HPDE6-E6E7 (cell line): Measurements from ENCODE around the gene GPATCH8.
A peak's percentile ranks its signal among the peaks of the same experiment; 100 is the strongest.

Experiments
- DNase-seq: peaks from one replicate; pipeline ENCODE4 v3.0.0; 2011; ENCODE audit warnings: missing footprints; ENCODE audit errors: extremely low spot score

The GPATCH8 gene

DNA sequence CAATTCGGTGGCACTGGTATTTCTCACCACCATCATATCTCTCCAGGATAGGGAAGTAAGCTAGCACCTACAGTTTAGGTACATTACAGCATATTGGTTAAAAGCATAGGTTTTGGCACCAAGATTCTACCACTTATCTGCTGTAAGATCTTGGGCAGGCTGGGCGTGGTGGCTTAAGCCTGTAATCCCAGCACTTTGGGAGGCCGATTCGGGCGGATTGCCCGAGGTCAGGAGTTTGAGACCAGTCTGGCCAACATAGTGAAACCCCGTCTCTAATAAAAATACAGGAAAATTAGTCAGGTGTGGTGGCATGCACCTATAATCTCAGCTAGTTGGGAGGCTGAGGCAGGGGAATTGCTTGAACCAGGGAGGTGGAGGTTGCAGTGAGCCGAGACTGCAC lies 51.4 kb downstream of the GPATCH8 start:
- DNase-seq = no peak

DNA sequence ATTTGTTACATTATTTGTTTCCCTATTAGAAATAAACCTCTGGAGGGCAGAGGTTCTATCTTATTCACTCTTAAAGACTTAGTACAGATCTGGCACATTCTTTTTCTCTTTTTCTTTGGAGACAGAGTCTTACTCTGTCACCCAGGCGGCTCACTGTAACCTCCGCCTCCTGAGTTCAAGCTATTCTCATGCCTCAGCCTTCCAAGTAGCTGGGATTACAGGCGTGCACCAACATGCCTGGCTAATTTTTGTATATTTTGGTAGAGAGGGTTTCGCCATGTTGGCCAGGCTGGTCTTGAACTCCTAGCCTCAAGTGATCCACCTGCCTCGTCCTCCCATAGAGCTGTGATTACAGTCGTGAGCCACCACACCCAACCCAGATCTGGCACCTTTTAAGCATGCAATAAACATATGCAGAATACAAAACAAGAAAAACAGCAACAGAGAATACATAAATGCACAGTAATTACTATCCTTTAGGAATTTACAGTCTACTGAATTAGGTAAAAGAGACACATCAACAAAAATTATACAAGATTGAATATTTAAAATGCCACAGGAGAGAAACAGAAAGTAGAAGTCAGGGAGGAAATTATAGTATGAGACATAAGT lies 52.1 kb downstream of the GPATCH8 start:
- DNase-seq = no peak

DNA sequence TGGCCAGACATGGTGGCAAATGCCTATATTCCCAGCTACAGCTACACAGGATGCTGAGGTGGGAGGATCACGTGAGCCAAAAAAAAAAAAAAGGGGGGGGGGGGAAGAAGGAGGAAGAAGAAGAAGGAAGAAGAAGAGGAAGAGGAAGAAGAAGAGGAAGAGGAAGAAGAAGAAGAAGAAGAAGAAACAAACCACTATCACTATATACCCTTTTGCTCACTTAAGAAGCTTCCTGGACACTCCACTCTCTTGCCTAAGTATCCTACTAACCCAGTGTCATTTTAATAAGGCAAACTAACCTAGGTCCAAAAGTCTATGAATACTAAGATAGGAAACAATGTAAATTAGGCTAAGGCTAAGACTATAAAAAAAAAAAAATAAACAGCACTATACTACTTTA lies 54.8 kb downstream of the GPATCH8 start:
- no peak for DNase-seq

DNA sequence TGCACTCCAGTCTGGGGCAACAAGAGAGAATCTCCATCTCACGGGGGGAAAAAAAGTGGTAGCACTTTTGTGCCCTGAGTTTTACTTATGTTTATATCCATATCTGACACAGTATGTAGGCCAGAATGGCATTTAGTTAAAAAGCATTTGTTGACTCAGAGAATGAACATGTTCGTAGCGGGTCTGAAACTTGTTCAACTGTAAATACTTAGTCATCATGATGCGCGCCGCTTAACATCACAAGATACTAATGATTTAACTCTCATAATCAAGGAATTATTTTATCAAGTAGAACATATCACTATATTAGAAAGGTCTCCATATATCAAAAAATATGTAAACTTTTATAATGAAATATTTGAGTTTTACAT lies 58.5 kb downstream of the GPATCH8 start:
- DNase-seq = peak; percentile 39

DNA sequence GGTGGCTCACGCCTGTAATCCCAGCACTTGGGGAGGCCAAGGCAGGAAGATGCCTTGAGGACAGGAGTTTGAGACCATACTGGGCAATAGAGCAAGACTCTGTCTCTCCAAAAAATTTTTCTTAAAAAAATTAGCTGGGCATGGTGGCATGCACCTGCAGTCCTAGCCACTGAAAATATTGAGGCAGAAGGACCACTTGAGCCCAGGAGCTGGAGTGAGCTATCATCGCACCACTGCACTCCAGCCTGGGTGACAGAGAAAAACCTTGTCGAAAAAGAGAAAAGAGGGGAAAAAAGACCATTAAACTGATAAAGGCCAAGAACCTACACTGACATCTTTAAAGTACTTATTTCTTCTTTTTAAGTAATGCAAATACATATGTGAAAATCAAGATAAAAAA lies 60.4 kb downstream of the GPATCH8 start:
- no peak for DNase-seq

DNA sequence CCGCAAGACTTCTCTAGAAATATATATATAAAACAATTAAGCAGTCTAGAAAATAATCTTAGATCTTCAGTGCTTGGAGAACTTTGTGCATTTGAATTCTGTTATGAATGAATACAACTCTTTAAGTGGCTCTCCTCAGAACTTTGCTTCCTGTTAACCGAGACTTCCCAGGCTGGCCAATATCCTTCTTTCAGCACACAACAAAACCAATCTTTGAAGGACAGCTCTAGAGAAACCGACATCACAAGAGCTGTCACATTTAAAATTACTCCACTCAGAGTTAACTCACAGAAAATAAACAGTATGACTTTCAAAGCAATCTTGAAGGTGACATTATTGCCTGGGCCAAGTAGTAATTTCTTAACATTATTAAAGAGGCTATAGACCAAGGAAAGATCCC lies 64.0 kb downstream of the GPATCH8 start:
- DNase-seq = no peak

DNA sequence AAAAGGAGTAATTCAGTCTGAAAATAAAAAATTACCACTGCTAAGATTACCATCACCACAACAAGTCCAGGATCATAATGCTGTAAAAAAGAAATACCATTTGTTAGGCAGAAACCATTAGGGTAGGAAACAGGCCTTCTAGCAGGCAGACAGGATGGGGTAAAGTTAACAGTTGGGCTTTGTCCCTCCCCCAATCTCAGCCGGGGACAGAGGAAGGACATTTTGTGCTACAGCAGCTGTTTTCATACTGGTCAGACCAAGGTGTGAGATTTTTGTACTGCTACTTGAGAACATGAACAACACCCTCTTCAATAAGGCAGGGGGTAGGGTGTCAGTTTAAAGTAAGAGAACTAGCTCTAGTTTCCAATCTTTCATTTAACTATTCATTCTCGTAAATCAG lies 64.6 kb downstream of the GPATCH8 start:
- no peak for DNase-seq

DNA sequence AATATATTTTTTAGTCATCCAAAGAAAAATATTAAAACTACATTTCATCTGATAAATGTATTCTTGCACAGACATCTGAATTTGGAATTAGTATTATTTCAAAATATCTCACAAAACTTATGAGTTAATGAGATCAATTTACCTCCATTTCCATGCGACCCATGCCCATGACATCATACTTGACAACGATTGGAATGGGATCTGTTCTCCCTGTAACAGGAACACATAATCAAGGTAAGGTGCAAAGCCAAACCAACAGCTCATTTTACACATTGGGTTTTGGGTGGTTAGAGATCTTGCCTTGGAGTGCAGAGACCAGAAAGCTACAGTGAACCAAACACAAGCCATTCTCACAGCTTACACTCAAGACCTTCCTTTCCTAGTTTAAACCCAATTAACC lies 66.9 kb downstream of the GPATCH8 start:
- no peak for DNase-seq

DNA sequence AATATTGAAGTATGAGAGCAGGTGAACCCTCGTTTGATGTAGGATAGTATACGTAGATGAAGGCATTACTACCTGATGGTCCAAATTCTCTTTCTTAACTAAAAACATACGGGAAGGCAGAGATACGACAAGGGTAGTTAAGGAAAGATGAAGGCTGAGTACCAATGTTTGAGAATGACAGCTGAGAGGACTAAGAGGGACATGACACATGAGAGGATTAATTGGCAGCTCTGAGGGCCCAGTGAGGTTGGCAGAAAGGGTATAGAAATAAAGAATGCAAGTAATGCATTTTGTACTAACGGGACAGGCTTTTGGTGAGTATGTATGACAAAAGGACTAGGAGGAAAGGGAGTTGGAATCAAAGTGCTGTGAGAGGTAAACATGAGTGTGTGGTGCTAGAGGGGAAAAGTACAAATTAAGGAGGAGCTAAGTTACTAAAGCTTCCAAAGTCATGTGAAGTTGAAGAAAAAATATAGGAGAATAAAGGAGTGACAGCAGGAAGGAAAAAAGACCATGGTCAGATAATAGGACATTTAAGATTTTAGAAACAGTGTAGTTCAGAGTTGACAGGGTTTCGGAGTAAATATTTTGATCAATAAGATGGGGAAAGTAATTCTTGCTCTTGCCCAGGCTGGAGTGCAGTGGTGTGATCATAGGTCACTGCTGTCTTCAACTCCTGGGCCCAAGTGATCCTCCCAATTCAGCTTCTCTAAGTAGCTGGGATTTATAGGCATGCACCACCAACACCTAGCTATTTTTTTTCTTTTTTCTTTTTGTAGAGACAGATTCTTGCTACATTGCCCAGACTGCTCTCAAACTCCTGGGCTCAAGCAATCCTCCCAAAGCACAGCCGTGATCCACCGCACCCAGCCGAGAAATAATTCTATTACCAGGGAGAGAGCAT lies 70.7 kb downstream of the GPATCH8 start:
- DNase-seq = no peak

DNA sequence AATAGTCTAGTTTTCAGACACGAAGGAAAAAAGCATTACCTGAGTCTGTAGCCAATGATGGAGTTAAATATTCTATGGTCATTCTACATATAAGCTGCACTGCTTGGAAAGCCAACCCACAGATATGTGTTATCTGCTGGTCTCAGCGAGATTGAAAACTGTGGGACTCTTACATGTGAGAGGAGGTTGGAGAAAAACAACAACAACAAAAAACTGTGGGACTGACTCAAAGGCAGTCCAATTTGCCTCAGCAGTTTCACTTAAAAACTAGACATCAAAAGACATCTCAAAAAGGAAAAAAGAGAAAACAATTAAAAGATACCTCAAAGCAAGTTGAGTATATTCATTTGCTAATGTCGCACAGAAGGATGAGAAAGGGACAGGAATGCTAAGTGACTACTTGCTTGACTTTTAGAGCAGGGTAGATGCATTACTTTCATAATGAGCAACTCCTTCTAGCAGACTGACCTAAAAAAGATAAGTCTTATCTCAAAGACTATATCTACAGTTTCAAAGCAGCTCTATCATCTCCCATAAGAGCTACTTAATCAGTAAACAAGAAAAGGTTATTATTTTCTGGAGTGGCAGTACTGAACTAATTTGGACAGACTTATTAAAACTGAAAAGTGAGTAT lies 78.3 kb downstream of the GPATCH8 start:
- no peak for DNase-seq

DNA sequence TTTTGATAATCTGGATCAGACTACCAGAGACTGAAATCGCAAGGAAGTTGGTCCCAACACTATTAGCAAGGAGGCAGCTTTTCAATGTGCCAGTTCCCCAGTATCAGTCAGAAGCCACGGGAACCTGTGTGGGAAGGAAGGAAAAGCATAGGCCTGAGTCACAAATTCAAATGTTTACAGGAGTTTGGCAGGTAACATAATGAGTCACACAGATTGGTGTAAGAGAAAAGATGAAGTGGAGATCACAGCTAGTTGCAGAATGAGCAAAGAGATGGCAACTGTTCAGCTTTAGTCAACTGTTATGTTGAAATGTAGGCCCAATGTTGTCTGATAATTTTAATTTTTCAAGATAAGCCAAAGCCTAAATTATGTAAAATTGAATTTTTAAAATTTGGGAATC lies 85.7 kb downstream of the GPATCH8 start:
- peak; percentile 82 for DNase-seq

DNA sequence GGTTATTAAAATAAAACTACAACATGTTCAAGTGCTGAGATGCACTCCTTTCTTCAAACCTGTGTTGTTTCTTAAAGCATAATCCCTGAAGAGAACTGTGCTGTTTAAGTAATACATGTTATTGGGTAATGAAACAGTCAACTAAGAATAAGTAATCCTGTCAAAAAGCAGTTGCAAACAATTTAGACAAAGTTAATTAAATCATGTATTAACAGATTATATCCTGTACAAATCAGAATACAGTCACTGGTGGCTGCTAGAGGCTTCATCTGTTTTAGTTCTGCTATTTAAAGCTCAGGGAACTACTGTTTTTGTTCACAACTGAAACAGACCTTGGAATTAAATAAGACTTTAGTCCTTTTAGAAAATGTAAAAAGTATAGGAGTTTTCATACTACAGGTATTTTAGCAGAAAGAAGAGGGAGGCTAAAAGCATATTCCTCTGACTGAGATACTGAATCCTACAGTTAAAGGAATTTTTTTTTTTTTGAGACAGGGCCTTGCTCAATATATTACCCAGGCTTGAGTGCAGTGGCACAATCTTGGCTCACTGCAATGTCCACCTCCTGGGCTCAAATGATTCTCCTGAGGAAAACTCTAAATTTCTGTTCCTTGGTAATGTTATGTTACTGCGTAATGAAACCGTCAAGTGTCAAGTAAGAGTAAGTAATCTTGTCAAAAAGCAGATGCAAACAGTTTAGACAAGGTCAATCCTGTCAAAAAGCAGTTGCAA lies 86.5 kb downstream of the GPATCH8 start:
- DNase-seq = no peak

DNA sequence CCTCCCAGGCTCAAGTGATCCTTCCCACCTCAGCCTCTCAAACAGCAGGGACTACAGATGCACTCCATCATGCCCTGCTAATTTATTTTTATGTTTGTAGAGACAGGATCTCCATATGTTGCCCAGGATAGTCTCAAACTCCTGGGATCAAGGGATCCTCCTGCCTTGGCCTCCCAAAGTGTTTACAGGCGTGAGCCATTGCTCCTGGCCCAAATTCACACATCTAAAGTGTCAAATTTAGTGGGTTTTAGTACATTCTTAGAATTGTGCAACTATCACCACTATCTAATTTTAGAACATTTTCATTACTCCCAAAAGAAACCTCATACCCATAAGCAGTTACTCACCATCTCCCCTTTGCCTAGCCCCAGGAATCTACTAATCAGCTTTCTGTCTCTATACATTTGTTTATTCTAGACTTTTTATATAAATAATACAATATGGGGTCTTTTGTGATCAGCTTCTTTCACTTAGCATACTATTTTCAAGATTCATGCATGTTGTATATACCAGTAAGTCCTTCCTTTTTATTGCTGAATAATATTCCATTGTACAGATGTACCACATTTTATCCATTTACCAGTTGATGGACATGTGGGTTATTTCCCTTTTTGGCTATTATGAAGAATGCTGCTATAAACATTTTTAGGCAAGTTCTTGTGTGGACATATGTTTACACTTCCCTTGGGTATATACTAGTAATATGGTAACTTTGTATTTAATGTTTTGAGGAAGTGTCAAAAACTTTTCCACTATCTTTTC lies 88.6 kb downstream of the GPATCH8 start:
- DNase-seq = no peak

DNA sequence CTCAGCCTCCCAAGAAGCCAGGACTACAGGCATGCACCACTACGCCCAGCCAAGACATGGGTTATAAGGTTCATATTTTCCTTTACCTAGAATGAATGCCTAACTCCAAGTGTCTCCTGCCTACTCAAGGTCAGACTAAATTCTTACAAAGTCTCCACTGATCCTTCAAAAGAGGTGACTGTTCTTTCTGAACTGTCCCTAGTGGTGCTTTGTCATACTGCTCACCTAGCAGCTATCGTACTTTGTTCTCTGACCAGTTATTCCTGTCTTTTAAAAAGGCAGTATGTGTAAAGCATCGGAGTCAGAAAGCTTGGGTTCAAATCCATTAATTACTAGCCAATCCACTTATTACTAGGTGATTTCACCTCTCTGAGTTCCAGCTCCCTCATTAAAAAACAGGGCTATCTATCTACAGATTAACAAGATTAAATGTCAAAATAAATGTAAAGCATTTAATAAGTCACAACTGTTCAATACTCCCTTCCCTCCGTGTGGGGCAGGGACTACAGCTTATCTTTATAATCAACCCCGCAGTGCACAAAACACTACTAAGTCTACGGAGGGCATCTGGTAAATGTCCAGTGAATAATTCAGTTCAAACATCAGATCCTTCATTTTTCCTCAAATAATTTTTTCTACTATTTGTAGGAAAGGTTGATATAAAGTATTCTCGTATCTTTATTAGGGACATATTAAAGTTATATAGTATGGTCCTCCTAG lies 93.7 kb downstream of the GPATCH8 start:
- DNase-seq = no peak

DNA sequence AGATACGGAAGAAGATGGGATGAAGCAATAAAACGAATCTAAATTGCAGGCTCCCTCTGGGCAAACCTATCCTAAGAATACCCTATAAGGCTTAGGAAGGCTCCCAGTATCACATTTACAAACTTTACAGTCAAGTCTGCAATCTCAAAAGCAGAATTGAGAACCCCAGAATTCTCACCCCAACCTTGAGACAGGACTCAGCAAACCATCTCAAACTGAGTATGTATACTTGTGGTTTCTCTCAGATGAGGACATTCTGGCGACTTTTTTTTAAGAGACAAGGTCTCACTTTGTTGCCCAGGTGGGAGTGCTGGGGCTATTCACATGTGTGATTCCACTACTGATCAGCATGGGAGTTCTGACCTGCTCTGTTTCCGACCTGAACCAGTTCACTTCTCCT lies 94.4 kb downstream of the GPATCH8 start:
- no peak for DNase-seq

DNA sequence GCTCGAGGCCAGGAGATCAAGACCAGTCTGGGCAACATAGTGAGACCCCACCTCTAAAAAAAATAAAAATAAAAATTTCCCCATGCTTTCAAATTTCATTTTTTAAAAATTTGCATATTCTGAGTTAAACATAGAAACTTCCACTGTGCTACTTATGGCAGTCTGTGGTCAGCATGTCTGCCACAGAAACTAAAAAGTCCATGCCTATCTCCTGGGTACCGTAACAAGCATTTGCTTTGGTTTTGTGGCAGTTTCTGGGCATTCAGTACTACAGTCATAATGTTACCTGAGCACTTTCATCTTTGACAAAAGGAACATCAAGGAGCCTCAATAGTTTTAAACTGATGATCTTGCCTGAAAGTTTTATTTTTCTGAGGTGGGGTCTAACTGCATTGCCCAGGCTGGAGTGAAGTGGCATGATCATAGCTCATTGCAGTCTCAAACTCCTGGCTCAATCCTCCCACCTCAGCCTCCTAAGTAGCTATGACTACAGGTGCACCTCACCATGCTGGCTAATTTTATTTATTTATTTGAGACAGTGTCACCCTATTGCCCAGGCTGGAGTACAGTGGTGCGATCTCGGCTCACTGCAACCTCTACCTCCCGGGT lies 100.5 kb downstream of the GPATCH8 start:
- no peak for DNase-seq

DNA sequence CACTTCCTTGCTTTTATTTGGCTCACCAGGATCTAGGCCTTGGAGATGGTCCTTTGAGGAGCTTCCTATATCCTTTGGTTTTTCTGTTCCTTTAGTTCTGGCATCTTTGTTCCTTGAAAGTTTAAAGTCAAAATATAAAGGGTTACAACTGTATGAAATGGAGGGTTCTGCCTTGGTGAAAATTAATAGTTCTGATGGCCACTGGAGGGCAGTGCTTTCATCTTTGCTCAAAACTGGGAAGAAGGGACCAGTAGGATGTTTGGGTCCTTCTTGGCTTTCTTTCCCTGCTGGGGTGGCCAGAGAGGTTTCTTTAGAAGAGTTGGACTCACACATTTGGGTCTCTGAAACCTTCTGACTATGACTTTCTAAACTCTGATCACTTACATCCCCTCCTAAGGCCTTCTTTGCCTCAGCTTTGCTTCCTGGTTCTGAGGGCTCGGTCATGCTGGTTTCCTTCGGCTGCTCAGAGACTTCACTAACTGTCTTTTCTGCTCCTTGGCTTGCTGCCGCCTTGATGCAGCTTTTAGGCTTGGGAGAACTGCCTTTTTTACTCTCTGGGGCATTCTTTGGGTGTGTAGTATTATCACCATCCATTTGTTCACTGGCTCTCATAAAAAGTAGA lies 102.9 kb downstream of the GPATCH8 start:
- no peak for DNase-seq

DNA sequence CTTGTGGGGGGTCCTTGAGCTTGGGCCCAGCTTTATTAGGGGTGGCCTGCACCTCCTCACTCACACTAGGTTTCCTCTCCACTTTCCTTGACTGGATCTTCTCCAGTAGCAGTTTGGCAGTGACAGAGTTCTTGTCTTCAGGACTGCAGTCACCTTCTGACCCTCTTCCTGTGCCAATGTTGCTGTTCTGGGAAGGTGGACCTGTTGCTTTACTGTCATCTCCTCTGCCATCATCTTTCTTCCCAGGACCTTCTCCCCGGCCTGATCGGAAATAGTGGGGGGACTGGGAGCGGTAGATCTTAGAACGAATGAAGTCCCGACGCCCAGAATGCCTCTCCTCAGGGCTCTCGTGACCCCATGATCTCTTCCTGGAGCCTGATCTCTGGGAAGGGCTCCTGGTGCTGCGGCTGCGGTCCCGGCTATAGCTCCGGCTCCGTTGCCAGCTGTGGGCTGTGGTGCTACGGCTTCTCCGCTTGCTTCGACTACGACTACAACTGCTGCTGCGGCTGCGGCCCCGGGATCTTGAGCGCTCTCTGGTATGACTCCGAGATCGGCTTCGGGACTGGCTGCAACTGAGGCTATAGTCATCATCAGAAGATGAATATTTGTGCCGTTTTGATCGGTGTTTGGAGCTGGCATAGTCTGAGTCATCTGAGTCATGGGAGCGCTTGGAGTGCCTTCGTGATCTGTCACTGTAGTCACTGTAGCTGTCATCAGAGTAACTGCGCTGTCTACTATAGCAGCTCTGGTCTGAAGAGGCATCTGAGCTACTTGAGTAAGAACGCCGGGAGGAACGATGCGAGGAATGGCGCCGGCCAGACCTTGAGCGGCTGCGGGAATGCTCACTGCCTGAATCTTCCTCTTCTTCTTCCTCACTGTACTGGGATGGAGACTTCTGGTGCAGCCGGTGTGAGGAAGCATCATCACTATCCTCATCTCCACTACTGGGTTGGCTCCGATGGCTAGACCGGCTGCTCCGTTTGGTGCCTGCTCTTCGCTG lies 104.2 kb downstream of the GPATCH8 start:
- no peak for DNase-seq
